ENCODE results near the gene C1orf141. TPM values are rescaled to one million over a fixed set of nuclear protein-coding genes. Genes with fewer than 3 reads are reported as not detected.

Gene C1orf141
- polyA plus RNA-seq, 1 donor (not counting 4 experiments of a cell fraction or from before 2014, with no cell fraction given) = not detected

DNA sequence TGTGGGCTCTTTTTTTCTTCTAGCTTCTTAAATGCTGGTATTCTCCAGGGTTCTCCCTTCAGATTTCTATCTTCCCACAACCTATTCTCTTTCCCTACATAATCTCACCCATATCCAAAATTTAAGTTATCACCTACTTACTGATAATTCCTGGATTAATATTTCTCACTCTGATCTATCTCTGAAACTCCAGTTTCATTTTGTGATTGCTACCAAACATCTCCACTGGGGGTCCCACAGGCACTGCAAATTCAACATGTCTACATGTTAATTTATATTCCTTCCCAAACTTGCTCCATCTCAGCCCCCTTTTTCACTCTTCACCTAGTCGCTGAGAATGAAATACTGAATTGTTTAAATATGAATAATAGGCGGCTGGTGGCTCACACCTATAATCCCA lies 9.9 kb upstream of the C1orf141 start:
- H3K27ac ChIP-seq (ENCODE audit: control insufficient read depth, insufficient read depth, low read length) = no peak overlapping the region
- H2AFZ ChIP-seq (ENCODE audit: control insufficient read depth, low read length) = no peak overlapping the region
- no peak overlapping the region for H3K9ac ChIP-seq (ENCODE audit: control insufficient read depth, extremely low read depth, insufficient read depth, low read length)
- H4K20me1 ChIP-seq (ENCODE audit: control insufficient read depth, extremely low read depth, insufficient read depth, low read length) = no peaks in the 10 kb centered on the region
- H3K9me3 ChIP-seq (ENCODE audit: control insufficient read depth, low read depth, low read length) = no peaks in the 10 kb centered on the region
- no peaks in the 10 kb centered on the region for H3K36me3 ChIP-seq (ENCODE audit: control insufficient read depth in 2 of 2, extremely low read depth in 1 of 2, insufficient read depth in 2 of 2, low read length in 2 of 2)
- TF ChIP-seq, protein P1, sequence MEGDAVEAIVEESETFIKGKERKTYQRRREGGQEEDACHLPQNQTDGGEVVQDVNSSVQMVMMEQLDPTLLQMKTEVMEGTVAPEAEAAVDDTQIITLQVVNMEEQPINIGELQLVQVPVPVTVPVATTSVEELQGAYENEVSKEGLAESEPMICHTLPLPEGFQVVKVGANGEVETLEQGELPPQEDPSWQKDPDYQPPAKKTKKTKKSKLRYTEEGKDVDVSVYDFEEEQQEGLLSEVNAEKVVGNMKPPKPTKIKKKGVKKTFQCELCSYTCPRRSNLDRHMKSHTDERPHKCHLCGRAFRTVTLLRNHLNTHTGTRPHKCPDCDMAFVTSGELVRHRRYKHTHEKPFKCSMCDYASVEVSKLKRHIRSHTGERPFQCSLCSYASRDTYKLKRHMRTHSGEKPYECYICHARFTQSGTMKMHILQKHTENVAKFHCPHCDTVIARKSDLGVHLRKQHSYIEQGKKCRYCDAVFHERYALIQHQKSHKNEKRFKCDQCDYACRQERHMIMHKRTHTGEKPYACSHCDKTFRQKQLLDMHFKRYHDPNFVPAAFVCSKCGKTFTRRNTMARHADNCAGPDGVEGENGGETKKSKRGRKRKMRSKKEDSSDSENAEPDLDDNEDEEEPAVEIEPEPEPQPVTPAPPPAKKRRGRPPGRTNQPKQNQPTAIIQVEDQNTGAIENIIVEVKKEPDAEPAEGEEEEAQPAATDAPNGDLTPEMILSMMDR (optimal IDR thresholded peaks at IDR 0.05 in 1 of 3, IDR thresholded peaks at IDR 0.05 in 1 of 3, conservative IDR thresholded peaks at IDR 0.05 in 1 of 3; ENCODE audit: extremely low read depth in 1 of 3, insufficient read depth in 2 of 3, low read length in 3 of 3) = peak in 2 of 3 experiments; percentile 23 to 49
- no peak for TF ChIP-seq EZH2 (IDR thresholded peaks at IDR 0.05; ENCODE audit: low read length)
- DNase-seq (ENCODE audit: low read depth, low spot score) = no peak
- H3K79me2 ChIP-seq (ENCODE audit: control insufficient read depth, insufficient read depth, low read length) = no peaks in the 10 kb centered on the region
- H3K4me2 ChIP-seq (ENCODE audit: control insufficient read depth, extremely low read depth, insufficient read depth, low read depth, low read length) = no peak overlapping the region
- no peaks in the 10 kb centered on the region for H3K27me3 ChIP-seq (ENCODE audit: control insufficient read depth, extremely low read depth, insufficient read depth, low read length)
- dilution Hi-C loops (cut with MboI; ENCODE audit: extremely low pct_ligation_motif_present, low sequenced_read_pairs) = no loop called here
- H3K9me1 ChIP-seq (ENCODE audit: control insufficient read depth, extremely low read depth, insufficient read depth, low read length) = no peaks in the 10 kb centered on the region
- no peak overlapping the region for H3K4me3 ChIP-seq (ENCODE audit: control insufficient read depth in 2 of 3, extremely low read depth in 1 of 3, insufficient read depth in 2 of 3, low read depth in 1 of 3, low read length in 3 of 3)
- H3K4me1 ChIP-seq (ENCODE audit: control insufficient read depth, extremely low read depth, insufficient read depth, low read length) = peaks cover 18% of the 10 kb centered on the region
- FAIRE-seq = no peak

DNA sequence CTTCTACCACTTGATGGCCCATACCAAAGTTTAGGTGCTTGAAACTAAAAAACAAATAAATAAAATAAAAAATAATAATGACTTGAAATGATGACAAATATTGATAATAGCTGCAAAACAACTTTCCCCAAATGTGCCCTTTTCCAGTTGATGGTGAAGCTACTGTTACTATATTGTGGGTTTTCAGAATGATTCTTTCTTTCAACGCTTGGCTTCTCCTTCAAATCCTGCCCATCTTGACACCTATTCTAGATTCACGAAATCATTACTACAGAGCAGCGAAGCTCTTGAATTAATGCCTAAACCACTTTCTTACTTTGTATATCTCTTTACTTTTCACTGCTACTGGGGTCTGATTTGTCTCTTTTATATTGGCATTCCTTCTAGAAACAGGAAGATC lies 9.2 kb upstream of the C1orf141 start:
- TF ChIP-seq, protein P1 (optimal IDR thresholded peaks at IDR 0.05 in 1 of 3, IDR thresholded peaks at IDR 0.05 in 1 of 3, conservative IDR thresholded peaks at IDR 0.05 in 1 of 3; ENCODE audit: extremely low read depth in 1 of 3, insufficient read depth in 2 of 3, low read length in 3 of 3) = no peak
- no peak for TF ChIP-seq EZH2 (IDR thresholded peaks at IDR 0.05; ENCODE audit: low read length)

More for the DNA sequence above, 9.2 kb upstream of the C1orf141 start:
- DNase-seq (ENCODE audit: low read depth, low spot score) (no peak), FAIRE-seq (no peak)
- Histone ChIP-seq H3K4me1 (ENCODE audit: control insufficient read depth, extremely low read depth, insufficient read depth, low read length) (peaks cover 14% of the 10 kb centered on the region), H3K4me3 (ENCODE audit: control insufficient read depth in 2 of 3, extremely low read depth in 1 of 3, insufficient read depth in 2 of 3, low read depth in 1 of 3, low read length in 3 of 3) (no peak overlapping the region), H2AFZ (ENCODE audit: control insufficient read depth, low read length) (no peak overlapping the region), H3K9me3 (ENCODE audit: control insufficient read depth, low read depth, low read length) (no peaks in the 10 kb centered on the region), H3K36me3 (ENCODE audit: control insufficient read depth in 2 of 2, extremely low read depth in 1 of 2, insufficient read depth in 2 of 2, low read length in 2 of 2) (no peaks in the 10 kb centered on the region), H3K27me3 (ENCODE audit: control insufficient read depth, extremely low read depth, insufficient read depth, low read length) (no peaks in the 10 kb centered on the region), H3K27ac (ENCODE audit: control insufficient read depth, insufficient read depth, low read length) (no peak overlapping the region), H4K20me1 (ENCODE audit: control insufficient read depth, extremely low read depth, insufficient read depth, low read length) (no peaks in the 10 kb centered on the region), H3K4me2 (ENCODE audit: control insufficient read depth, extremely low read depth, insufficient read depth, low read depth, low read length) (no peak overlapping the region), H3K9ac (ENCODE audit: control insufficient read depth, extremely low read depth, insufficient read depth, low read length) (no peak overlapping the region), H3K79me2 (ENCODE audit: control insufficient read depth, insufficient read depth, low read length) (no peaks in the 10 kb centered on the region), H3K9me1 (ENCODE audit: control insufficient read depth, extremely low read depth, insufficient read depth, low read length) (no peaks in the 10 kb centered on the region)
- dilution Hi-C loops (cut with MboI; ENCODE audit: extremely low pct_ligation_motif_present, low sequenced_read_pairs) = no loop called here
